Stimulated activated naive CD4-positive, alpha-beta T cell (primary cell): ENCODE data around the gene KIF5B.
A peak's percentile ranks its signal among the peaks of the same experiment; 100 is the strongest.
"Not testable (repeated sequence)": the region's sequence is repeated elsewhere in the genome, so short reads cannot be mapped to it uniquely, and the experiment has no call there.

ENCODE experiments used
- DNase-seq, 6 experiments: peaks; one replicate each; lab custom pipeline; 2025; lab: John Stamatoyannopoulos, UW

KIF5B gene

DNA sequence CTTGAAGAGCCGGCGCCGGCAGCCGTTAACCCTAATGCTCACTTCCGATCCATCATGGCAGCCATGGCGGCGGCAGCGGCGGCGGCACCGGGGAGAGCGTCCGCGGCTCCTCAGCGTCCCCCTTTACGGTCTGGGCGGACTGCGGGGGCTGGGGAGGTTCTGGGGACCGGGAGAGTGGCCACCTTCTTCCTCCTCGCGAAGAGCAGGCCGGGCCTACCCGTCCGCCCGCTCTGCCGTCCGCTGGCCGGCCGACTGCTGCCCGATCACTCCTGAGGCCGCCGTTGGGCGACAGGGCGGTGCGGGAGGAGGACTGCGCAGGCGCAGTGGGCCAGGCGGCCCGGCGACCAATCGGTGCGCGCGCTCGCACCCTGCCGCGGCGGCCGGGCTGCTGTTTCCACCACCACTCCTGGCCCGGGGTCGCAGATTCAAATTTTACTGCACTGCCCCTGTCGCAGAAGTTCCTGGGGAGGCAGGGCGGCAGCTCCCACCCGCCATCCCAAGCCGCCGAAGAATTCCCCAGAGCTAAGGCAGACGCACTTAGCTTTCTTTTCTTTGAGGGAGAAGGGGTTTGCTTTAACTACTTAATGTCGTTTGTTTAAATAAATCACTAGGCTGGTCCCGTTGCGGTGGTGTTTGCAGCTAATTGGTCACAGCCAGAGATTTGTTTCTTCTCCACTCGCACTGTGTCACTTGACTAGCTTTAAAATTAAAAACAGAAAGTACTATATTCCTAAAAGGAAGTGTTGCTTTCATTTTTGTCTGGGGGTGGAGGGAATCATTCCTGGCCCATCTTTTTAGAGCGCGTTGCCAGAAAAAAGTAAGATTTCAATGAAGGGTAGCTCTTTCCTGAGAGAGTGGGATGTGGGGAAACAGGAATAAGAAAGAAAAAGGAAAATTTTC is at the start of gene KIF5B:
TSS of gene KIF5B (minus strand) at position 290 of the 900 bp plus-strand sequence. CDS start 452 bp downstream, outside the sequence.
- DNase-seq, result peak; percentile 75 to 98 (median 87)

DNA sequence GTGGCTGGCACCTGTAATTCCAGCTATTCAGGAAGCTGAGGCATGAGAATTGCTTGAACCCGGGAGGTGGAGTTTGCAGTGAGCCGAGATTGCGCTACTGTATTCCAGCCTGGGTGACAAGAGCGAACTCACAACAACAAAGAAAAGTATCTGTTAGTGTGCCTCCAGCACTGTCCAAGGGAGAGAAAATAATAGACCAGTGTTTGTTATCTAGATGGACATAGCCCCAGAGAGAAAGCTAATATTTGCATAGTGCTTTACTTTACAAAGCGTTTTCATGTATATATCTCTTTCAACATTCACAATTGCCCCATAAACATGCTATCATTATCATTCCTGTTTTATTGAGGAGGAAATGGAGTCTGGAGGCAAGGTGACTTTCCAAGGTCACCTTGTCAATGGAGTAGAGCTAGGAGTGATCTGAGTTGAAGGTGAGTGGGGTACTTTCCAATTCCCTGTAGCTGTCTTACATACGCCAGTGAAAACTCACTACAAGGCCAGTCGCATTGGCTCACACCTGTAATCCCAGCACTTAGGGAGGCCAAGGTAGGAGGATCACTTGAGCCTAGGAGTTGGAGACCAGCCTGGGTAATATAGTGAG is 49.7 kb upstream of the KIF5B start:
- no peak for DNase-seq

DNA sequence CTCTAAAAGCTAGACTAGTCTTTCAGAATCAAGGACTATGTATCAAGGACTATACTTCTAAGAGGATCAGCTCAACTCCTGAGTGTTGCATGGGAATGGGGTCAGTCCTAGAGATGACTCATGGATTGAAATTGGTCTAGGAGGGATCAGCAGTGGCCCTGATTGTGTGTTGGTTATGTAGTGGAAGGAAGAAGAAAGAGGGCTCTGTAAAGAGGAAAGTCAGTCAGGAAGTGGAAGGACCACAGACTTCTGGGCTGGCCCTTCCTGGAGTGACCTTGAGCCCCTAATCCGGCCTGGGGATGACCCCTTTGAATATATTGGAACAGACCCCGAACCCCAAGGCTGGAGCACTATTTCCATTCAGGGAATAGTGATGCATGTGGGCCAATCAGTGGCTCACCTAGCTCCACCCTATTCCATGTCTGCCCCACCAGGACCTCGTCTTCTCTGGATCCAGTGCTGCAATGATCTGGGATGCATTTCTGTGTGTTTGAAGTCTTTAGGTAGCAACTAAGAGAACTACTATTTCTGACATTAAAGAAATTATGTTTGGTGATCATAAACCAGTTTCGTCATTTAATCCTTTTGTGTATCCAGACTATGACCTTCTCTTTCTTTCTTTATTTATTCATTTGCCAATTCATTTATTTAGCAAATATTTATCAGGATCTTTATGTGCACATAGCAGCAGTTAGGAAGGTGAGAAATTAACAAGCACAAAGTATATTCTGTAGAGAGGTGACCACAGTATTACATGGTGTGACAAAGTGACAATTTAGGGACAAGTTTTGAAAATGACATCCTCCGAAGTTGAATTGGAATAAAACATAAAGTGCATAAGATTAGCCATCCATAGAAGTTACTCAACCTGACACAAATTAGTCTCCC is 48.6 kb upstream of the KIF5B start:
- DNase-seq, result no peak

DNA sequence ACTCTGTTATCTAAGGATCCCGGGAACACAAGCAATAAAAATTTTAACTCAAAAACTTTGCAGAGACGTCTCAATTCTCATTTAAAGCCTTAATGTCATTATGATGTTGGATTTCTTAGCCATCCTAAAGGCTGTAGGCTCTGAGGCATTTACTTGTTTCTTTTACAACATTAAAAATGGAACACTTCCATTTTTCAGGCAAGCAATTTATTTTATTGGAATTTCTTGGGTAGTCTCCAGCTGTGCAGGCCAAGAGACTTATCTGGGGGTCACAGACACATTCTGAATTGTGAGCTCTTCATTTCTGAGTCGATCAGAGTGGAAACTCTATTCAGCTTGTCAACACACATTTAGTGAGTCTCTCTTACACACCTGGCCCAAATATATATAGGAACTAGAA is 48.0 kb upstream of the KIF5B start:
- no peak for DNase-seq

DNA sequence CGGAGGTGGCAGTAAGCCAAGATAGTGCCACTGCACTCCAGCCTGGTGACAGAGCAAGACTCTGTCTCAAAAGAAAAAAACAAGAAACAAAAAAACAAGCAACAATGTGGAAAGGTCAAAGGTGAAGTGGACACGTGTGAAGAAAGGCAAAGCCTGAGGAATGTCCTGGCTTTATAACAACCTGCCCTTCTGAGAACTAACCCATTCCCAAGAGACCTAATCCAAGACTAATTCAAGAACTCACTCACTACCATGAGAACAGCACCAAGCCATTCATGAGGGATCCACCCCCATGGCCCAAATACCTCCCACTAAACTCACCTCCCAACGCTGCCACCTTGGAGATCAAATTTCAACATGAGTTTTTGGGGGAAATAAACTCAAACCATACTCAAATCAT is 47.5 kb upstream of the KIF5B start:
- DNase-seq, result no peak

DNA sequence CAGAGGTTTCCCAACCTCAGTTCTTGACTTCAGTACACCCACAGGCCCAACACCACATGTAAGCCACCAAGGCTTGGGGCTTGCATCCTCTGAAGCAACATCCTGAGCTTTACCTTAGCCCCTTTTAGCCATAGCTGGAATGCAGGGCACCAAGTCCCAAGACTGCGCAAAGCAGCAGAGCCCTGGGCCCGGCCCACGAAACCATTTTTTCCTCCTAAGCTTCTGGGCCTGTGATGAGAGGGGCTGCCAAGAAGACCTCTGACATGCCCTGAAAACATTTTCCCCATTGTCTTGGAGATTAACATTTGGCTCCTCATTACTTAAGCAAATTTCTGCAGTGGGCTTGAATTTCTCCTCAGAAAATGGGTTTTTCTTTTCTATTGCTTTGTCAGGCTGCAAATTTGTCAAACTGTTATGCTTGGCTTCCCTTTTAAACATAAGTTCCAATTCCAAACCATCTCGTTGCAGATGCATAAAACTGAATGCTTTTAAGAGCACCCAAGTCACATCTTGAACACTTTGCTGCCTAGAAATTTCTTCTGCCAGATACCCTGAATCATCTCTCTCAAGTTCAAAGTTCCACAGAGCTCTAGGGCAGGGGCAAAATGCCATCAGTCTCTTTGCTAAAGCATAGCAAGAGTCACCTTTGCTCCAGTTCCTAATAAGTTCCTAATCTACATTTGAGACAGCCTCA is 42.5 kb upstream of the KIF5B start:
- DNase-seq, result not testable (repeated sequence)

DNA sequence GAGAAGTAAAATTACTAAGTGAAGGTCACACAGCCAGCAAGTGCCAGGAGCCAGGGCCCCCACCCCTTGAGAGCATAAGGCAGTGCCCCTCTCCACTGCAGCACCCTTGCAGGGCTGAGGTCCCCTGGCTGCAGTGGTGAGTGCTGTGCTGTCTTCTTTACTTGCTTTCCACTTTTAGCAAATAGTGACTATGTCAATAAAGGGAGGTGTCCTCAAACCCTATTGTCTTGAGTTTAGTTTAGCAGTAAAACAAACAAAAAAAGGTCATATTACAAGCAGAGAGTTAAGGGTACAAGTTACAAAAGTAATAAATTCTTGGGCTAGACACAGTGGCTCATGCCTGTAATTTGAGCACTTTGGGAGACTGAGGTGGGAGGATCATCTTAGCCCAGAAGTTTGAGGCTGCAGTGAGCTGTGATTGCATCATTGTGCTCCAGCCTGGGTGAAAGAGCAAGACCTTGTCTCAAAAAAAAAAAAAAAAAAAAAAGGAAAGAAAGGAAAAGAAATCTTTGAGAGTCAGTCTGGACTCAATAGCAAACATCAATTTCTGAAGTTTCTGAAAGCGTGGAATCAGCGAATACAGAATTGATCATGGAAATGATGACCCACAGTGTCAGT is 39.0 kb upstream of the KIF5B start:
- no peak for DNase-seq

DNA sequence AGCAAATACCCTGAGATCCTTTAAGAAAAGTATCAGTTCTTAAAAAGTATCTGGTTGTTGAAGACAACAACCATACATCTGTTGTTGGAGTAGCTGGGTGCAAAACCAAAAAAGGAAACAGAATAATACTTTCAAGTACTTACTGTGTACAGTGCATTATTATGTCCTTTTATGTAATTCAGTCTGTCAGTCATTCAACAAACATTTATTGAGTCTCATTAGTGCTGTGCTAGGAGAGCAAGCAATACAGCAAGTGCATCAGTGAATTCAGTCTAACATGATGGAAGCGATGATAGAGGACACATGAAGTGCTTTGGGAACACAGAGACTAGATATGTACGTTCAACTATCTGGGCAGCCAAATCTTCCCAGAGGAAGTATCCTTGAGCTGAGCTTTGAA is 37.4 kb upstream of the KIF5B start:
- DNase-seq, result no peak

DNA sequence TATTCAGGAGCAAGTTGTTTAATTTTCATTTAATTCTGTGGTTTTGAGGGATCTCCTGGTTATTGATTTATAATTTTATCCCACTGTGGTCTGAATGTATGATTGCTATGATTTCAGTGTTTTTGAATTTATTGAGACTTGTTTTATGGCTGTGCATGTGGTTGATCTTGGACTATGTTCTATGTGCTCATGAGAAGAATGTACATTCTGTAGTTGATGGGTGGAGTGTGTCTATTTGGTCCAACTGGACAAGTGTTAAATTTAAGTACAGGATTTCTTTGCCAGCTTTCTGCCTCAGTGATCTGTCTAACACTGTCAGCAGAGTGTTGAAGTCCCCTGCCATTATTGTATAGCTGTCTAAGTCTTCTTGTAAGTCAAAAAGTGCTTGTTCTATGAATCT is 34.8 kb upstream of the KIF5B start:
- DNase-seq, result no peak

DNA sequence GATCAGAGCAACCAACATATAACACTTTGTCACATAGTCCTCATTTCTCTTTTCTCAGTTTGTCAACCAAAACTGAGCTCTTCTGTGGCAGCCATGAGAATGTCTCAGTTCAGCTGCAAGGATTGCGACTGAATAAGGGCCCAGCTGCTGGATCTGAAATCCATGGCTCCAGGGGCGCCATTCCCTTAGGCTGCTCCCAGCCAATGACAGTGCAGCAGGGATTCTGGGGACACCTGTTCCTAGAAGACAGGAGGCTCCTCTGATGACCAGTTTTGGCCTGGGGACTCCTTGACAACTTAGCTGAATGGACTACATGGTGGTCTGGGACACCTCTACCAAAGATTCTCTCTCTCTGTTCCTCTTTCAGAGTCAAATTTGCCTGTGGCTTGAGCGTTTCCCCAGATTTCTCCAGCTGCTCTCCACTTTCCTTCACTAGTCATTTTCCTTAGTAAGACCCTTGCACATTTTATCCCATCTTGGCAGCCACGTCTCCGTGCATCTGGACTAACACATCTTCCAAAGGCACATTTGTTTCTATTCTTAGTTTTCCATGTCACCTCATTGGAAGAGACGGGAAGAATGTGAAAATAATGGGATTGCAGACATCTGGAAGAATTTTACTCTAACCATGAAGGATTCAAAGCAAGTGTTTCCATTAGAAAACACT is 28.1 kb upstream of the KIF5B start:
- DNase-seq, result no peak

DNA sequence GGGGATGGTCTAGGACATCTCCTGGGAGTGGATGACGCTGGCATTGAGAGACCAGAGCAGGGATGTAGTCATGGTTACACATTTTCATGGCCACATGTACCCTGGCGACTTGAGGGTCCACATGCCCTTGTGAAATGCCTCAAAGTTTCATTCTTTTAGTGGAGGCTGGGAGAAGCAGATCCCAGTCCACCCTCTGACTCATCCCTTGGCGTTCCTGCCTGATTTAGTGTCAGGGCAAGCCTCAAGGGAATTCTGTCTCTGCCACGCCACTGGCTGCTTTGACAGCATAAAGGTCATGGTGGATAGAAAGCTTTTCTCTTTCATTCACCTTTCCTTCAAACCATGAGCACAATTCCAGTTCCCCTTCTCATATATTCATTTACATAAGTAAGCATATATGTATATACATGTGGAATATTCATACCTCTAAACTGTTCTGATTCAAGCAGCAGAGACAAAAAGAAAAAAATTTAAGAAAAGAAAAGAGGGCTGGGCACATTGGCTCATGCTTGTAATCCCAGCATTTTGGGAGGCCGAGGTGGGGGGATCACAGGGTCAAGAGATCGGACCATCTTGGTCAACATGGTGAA is 21.8 kb upstream of the KIF5B start:
- DNase-seq, result no peak

DNA sequence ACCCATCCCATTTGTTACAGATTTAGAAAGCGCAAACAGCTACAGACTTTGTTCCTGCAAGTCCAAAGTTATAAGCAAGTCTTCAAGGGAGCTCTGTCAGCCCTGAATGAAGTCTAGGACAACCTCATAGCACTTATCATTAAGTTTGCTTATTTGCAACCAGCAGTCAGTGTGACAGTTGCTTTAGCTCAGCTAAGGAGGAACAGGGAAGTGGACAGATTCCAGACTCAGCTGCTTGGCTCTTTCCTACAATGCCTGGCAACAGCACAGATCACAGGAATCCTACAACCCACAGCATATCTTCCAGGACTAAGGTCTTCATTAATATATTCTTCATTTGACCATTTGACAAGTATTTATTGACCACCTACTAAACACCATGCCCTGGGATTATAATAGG is 17.4 kb upstream of the KIF5B start:
- DNase-seq, result no peak

DNA sequence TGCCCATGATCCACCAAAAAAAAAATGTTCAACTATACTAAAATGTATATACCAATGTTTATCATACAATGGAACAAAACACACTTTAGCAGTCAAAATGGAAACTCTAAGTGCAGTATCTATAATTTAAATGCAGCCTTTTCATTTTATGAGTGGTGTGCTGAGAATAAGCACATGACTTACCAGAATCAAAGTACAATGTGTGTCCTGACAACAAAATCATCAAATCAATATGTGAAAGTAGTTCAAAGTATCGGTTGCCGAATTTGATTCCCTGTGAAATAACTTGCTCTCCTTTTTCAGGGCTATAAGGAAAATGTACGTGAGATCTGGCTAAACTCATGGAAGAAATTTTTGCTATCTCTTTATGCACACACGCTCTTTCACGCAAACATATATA is 16.9 kb upstream of the KIF5B start:
- DNase-seq, result no peak

DNA sequence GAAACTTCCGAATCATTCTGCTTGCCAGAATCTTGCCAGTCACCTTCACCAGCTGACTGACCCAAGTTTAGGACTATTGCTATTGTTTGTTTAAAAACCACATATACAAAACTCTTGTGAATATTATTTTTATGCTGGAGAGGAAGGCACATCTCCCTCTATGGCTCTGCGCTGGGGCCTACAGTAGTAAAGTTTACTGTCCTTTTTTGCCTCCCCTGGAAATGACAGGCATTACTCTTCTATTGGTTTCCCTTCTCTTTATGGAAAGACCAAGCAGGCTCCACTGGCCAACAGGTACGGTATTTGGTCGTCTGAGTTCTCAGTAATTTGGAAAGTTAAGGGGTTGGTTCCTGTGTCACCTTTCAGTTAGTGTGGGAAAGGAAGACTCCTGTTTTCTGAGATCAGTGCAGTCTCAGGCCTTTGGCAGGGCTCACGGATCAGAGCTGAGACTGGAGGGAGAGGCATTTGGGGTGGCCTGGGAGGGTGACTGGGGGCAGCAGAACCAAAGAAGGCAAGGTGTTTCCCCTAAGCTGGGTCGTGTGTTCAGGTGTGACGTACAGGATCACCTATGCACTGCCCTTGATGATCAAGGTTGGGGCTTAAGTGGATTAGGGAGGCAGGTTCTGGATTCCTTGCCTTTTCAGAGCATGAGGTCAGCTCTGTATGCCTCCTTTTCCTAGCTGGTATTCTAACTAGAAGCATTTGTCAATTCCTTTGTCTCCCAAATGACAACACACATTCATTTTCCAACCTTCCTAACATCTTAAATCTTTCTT is 16.0 kb upstream of the KIF5B start:
- no peak for DNase-seq

DNA sequence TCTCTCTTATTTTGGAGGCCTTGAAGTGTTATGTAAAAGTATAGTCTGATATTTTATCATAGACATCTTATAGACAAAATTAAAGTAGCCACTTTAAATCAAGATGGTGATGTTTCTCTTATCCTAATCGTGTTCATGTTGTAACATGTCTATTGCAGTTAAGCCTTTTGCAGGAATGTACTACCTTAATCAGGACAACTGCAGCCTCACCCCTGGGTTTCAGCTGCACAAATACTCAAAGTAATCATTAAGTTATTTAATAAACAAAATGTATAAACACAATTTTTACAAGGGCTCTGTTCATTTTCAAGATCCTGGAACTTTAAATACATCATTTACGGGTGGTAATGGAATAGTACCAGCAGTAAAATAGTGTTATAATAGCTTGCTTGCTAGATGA is 14.4 kb upstream of the KIF5B start:
- DNase-seq, result no peak

DNA sequence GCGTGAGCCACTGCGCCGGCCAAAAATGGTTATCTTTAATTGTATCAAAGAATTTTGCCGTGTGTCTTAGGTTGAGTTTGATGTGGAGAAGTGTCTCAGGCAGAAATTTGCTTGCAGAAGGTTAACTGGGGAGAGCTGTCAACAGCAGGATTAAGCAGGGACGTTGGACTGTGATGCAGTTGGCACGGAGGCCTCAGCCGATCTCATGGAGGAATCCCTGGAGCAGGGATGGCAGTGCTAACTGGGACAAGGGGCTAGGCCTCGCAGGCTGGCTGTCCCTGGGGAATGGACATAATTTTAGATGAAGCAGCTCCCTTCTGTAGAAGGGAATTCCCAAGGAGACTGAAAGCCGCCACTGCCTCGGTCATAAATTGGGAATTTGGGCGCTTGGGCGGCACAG is 12.3 kb upstream of the KIF5B start:
- DNase-seq, result no peak

DNA sequence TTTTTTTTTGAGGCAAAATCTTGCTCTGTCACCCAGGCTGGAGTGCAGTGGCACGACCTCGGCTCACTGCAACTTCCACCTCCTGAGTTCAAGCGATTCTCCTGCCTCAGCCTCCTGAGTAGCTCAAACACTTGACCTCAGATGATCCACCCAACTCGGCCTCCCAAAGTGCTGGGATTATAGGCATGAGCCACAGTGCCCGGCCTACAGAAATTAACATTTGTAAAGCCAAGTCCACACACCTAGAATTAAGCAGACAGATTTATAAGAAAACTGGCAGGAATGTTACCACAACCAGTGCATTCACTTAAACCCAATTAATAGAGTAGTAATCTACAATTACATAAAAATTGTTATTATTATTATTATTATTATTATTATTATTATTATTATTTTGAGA is 11.7 kb upstream of the KIF5B start:
- not testable (repeated sequence) for DNase-seq

DNA sequence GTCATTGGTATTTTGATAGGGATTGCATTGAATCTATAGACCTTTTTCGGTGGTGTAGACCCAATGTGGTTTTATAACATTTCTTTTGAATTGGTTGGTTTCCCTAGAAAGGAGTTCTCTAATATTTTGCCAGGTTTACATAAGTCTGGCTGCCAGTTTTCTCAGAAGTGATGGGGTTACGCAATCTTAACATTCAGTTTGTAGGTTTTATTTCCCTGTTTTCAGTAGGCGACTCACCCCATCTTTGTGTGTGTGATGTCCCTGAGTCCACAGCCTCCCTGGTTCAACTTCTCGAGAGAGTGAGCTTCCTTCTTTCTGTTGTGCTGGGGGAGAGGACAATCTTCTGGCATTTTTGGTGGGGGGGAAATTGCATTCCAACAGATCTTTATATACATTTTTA is 9.6 kb upstream of the KIF5B start:
- DNase-seq, result no peak

DNA sequence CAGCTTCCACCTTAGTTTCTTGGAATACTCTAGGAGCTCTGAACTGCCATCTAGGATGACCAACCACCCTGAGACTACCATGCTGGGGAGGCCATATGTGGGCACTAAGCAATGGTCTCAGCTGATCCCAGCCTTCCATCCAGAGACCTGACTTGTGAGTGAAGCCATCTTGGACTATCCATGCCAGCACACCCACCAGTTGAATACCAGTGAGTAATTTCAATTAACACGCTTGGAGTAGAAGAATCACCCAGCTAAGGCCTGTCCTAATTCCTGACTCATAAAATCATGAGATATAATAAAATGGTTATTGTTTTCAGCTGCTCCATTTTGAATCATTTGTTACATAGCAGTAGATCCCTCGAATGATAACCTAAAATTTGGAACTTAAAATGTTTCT is 5.2 kb upstream of the KIF5B start:
- DNase-seq, result no peak

DNA sequence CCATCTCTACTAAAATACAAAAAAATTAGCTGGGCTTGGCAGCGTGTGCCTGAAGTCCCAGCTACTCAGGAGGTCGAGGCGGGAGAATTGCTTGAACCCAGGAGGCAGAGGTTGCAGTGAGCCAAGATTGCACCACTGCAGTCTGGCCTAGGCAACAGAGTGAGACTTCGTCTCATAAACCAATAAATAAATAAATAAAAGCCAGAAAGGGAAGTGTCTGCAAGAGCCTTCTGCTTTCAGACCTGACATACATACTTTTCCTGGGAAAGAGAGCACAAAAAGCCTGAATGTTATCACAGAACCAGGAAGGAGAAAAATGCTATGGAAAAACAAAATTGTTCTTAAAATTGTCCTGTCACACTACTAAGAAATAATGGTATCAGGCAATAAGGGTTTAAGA is 4.1 kb upstream of the KIF5B start:
- no peak for DNase-seq
